ENCODE data around the gene OR51A4.

OR51A4 gene

GRCh38 chr11:4947505-4947904 lies at the start of gene OR51A4:
Gene OR51A4, minus strand, starts transcription at chr11:4947605. Its CDS starts 505 bp downstream, at chr11:4947100.
- H4K20me1 ChIP-seq (ENCODE audit: insufficient read depth, low read length): no peaks in the 10 kb centered on the region
- H3K9me3 ChIP-seq (ENCODE audit: low read length): no peaks in the 10 kb centered on the region
- H3K27ac ChIP-seq (ENCODE audit: low read depth, low read length, poor library complexity, severe bottlenecking): no peak within 1 kb of the TSS
- no peak within 1 kb of the TSS for H3K9ac ChIP-seq (ENCODE audit: low read length)
- no peaks in the 10 kb centered on the region for H3K79me2 ChIP-seq (ENCODE audit: insufficient read depth, low read length)
- H3K27me3 ChIP-seq (ENCODE audit: insufficient read depth, low read length): no peaks in the 10 kb centered on the region
- no peaks in the 10 kb centered on the region for H3K4me1 ChIP-seq (ENCODE audit: insufficient read depth, low read length, severe bottlenecking)
- H3K4me2 ChIP-seq (ENCODE audit: low read length): no peak within 1 kb of the TSS
- H3K9me2 ChIP-seq (ENCODE audit: low read depth, low read length): no peaks in the 10 kb centered on the region
- H3K36me3 ChIP-seq (ENCODE audit: insufficient read depth, low read length): no peaks in the 10 kb centered on the region
- no peak within 1 kb of the TSS for H2AFZ ChIP-seq (ENCODE audit: low read length)
- H3K4me3 ChIP-seq (ENCODE audit: low read depth, low read length, poor library complexity, severe bottlenecking): no peak within 1 kb of the TSS
- H3F3A ChIP-seq (ENCODE audit: insufficient read depth, low read length): no peaks in the 10 kb centered on the region
- TF ChIP-seq EZH2 (IDR thresholded peaks at IDR 0.05; ENCODE audit: borderline replicate concordance, low read length) (no peak), CTCF (IDR thresholded peaks at IDR 0.05; ENCODE audit: low read length) (no peak)

- no peaks in the 10 kb centered on the region for H3K27me3 ChIP-seq (ENCODE audit: insufficient read depth, low read length)
Observed at GRCh38 chr11:4994551-4994950, 47.1 kb upstream of the OR51A4 start, which contains the start of gene OR51L1. Gene OR51L1, plus strand, starts transcription at chr11:4994851. Its CDS starts 4,132 bp downstream, at chr11:4998983.

GRCh38 chr11:4991060-4991459 lies 43.7 kb upstream of the OR51A4 start:
- Histone ChIP-seq H3K27me3 (ENCODE audit: insufficient read depth, low read length) (no peaks in the 10 kb centered on the region), H3K36me3 (ENCODE audit: insufficient read depth, low read length) (no peaks in the 10 kb centered on the region), H3K9ac (ENCODE audit: low read length) (no peak overlapping the region), H2AFZ (ENCODE audit: low read length) (no peak overlapping the region), H4K20me1 (ENCODE audit: insufficient read depth, low read length) (no peaks in the 10 kb centered on the region), H3K79me2 (ENCODE audit: insufficient read depth, low read length) (no peaks in the 10 kb centered on the region), H3K4me3 (ENCODE audit: low read depth, low read length, poor library complexity, severe bottlenecking) (no peak overlapping the region), H3K9me3 (ENCODE audit: low read length) (no peaks in the 10 kb centered on the region), H3F3A (ENCODE audit: insufficient read depth, low read length) (no peaks in the 10 kb centered on the region), H3K4me1 (ENCODE audit: insufficient read depth, low read length, severe bottlenecking) (no peaks in the 10 kb centered on the region), H3K27ac (ENCODE audit: low read depth, low read length, poor library complexity, severe bottlenecking) (no peak overlapping the region), H3K4me2 (ENCODE audit: low read length) (no peak overlapping the region), H3K9me2 (ENCODE audit: low read depth, low read length) (no peaks in the 10 kb centered on the region)
- TF ChIP-seq CTCF (IDR thresholded peaks at IDR 0.05; ENCODE audit: low read length) (peak; percentile 25; the same call in 1 of the 2 replicates), EZH2 (IDR thresholded peaks at IDR 0.05; ENCODE audit: borderline replicate concordance, low read length) (no peak)

More at GRCh38 chr11:4994551-4994950, 47.1 kb upstream of the OR51A4 start, which contains the start of gene OR51L1:
- Histone ChIP-seq H3K9me3 (ENCODE audit: low read length) (no peaks in the 10 kb centered on the region), H4K20me1 (ENCODE audit: insufficient read depth, low read length) (no peaks in the 10 kb centered on the region), H3K9me2 (ENCODE audit: low read depth, low read length) (no peaks in the 10 kb centered on the region), H3K4me3 (ENCODE audit: low read depth, low read length, poor library complexity, severe bottlenecking) (no peak within 1 kb of the TSS), H3F3A (ENCODE audit: insufficient read depth, low read length) (no peaks in the 10 kb centered on the region), H3K79me2 (ENCODE audit: insufficient read depth, low read length) (no peaks in the 10 kb centered on the region), H3K4me2 (ENCODE audit: low read length) (no peak within 1 kb of the TSS), H3K36me3 (ENCODE audit: insufficient read depth, low read length) (no peaks in the 10 kb centered on the region), H3K9ac (ENCODE audit: low read length) (no peak within 1 kb of the TSS), H3K4me1 (ENCODE audit: insufficient read depth, low read length, severe bottlenecking) (no peaks in the 10 kb centered on the region), H2AFZ (ENCODE audit: low read length) (no peak within 1 kb of the TSS), H3K27ac (ENCODE audit: low read depth, low read length, poor library complexity, severe bottlenecking) (no peak within 1 kb of the TSS)
- TF ChIP-seq CTCF (IDR thresholded peaks at IDR 0.05; ENCODE audit: low read length): no peak
- no peak for TF ChIP-seq EZH2 (IDR thresholded peaks at IDR 0.05; ENCODE audit: borderline replicate concordance, low read length)
